Mammary microvascular endothelial cell (primary cell): ENCODE results near the gene MYO15B. TPM values are rescaled to one million over a fixed set of nuclear protein-coding genes. Genes with fewer than 3 reads are reported as not detected.

Experiments
- total RNA-seq: library from RNA; depleted of rRNA; stranded (reverse); fragments of >200 nt; gene quantifications from 2 replicates; pipeline ENCODE4 v1.2.3, GENCODE V29; 2015

The MYO15B gene
- total RNA-seq: 1.7 and 5.1 TPM in 2 replicates

DNA sequence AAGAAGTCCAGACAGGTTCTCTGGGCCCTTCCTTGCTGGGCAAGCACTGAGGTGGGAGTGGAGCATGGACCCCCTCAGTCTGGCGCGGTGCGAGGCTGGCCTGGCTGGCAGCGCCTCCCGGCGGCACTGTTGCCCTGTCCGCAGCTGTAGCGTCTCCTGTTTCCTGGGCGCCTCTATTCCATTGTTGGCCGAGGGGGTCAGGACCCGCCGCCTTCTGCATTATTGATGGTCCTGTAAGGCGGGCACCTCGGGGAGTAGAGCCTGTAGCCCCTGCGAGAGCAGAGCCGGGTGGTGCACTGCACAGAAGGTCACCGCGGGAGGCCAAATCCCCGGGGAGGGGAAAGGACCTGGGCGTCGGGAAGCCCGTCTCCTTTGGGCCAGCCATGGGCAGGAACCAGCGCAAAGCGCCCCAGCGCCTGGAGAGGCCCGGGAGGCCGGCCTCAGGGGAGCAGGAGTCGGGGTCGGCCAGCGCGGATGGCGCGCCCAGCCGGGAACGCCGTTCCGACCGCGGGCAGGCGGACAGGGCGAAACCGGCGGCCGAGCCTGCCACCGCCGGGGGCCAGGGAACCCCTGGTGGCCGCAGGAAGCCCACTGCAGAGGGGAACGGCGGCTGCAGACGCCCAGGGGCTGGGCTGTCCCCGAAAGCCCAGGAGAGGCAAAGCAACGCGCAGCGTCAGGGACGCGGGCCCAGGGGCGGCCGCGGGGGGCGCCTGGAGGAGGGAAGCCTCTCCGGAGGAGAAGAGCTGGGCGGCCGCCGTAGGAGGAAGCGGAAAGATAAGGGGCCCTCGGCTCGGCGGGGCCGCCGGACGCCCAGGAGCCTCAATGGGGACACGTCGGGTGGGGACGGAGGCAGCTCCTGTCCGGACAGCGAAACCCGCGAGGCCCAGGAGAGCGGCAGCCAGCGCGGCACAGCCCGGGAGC lies at the start of gene MYO15B:
TSS of gene MYO15B (plus strand) at position 126 of the 921 bp plus-strand sequence. CDS start at position 384, 258 bp downstream.

DNA sequence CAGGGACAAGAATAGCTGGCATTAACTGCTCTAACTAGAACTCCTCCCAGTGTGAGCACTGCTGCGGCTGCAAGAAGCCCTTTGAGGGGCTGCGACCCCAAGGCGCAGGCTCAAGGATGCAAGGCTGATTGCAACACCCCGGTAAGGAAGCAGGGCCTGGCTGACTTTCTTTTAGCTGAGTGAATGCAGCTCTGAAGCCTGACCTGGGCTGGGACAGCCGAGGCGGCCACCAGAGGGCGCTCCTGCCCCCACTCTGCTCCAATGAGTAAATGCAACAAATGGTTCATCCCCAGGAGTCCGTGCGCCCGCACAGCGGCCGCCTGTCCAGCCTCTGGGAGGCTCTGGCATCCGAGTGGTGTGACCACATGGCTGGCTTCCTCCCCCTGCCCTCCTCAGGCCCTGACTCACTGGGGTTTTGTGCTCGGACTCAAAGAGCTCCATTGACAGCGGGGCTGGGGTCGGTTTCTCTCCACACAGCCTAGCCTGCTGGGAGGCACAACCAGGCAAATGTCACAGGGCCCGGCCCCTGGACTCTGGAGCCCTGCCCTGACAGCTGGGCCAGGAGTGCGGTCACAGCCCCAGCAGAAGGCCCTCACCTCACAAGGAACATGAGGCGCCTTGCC lies 45.4 kb downstream of the MYO15B start, which contains the start of gene SMIM5:
TSS of gene SMIM5 (plus strand) at position 572 of the 623 bp plus-strand sequence. CDS start 6,768 bp downstream, outside the sequence.

DNA sequence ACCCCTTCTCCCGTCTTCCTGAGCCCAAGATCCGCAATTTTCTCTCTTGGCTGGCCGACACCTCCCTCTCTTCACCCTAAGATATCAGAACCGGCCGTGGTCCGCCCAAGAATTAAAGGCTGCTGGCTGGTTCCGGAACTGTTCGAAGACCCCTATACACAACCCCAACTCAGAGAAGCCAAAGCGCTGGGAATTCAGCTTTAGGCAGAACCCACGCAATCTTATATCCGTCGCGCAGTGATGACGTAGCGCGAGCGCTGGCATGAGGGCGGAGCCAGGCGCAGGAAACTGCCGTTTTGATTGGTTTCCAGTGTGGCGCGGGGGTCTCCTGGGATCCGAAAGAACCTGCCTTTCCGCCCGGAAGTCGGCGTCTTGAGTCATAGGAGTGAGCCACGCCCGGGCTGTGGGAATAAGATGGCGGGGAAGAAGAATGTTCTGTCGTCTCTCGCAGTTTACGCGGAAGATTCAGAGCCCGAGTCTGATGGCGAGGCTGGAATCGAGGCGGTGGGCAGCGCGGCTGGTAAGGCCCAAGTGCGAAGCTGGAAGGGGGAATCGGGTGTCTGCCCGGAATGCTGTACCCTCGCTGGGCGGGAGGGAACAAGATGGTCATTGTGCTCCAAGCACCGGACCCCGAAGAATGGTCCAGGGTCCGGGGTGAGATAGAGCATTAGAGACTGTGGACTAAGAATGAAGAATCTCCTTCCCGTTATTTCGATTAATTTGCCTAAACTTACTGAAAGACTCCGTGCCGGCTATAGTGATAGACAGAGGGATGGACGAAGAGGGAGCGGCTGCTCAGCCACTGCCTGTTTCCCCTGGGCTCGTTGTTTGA lies 79.6 kb downstream of the MYO15B start, which contains the start of the genes RECQL5 and SAP30BP:
TSS of gene RECQL5 (minus strand) at position 196 of the 832 bp plus-strand sequence. CDS start 597 bp downstream, outside the sequence.
TSS of gene SAP30BP (plus strand) at position 380 of the 832 bp plus-strand sequence. CDS start at position 415, 35 bp downstream.

Other genes starting within 250 kb of the MYO15B start
- gene GRB2, start 182.1 kb upstream of the MYO15B start, total RNA-seq: 141 and 147 TPM in 2 replicates
- gene TMEM94, start 131.2 kb upstream of the MYO15B start, total RNA-seq: 35.6 and 48.6 TPM in 2 replicates
- 24.2 and 32.8 TPM in 2 replicates for gene CASKIN2, start 72.3 kb upstream of the MYO15B start, total RNA-seq
- gene TSEN54, start 71.3 kb upstream of the MYO15B start, total RNA-seq: 23.2 and 25.4 TPM in 2 replicates
- gene LLGL2, start 62.1 kb upstream of the MYO15B start, total RNA-seq: 3.9 and 5.2 TPM in 2 replicates
- gene SMIM5, start 45.6 kb downstream of the MYO15B start, total RNA-seq: not detected in 2 replicates
- 9.9 and 11.3 TPM in 2 replicates for gene RECQL5, start 79.4 kb downstream of the MYO15B start, total RNA-seq
- gene SAP30BP, start 79.5 kb downstream of the MYO15B start, total RNA-seq: 71.9 and 72.0 TPM in 2 replicates
- gene ITGB4, start 133.7 kb downstream of the MYO15B start, total RNA-seq: 2.5 and 4.6 TPM in 2 replicates
- gene GALK1, start 177.4 kb downstream of the MYO15B start, total RNA-seq: 48.8 and 52.0 TPM in 2 replicates
- 15.8 and 24.3 TPM in 2 replicates for gene UNK, start 197.0 kb downstream of the MYO15B start, total RNA-seq